ENCODE results near the gene GPANK1.
"Not testable (repeated sequence)": the region's sequence is repeated elsewhere in the genome, so short reads cannot be mapped to it uniquely, and the experiment has no call there.

GPANK1 gene

GRCh38 chr6:31664790-31665500 lies at the start of gene GPANK1:
Gene GPANK1 (minus strand): TSS chr6:31664997. CDS start chr6:31664478, 519 bp downstream.
- no peak for TF ChIP-seq CTCF (IDR thresholded peaks at IDR 0.05; ENCODE audit: borderline replicate concordance, control extremely low read depth, extremely low read depth, insufficient read depth, missing control alignments)
- in situ Hi-C loops (cut with MboI; ENCODE audit: low sequenced_read_pairs, unreplicated experiment), result no loop called here
- peak; percentile 84 for DNase-seq (ENCODE audit: low spot score)

- no peak for TF ChIP-seq CTCF (IDR thresholded peaks at IDR 0.05; ENCODE audit: borderline replicate concordance, control extremely low read depth, extremely low read depth, insufficient read depth, missing control alignments)
- no peak for DNase-seq (ENCODE audit: low spot score)
- in situ Hi-C loops (cut with MboI; ENCODE audit: low sequenced_read_pairs, unreplicated experiment), result no loop called here
Measured at GRCh38 chr6:31713991-31714684, 49.3 kb upstream of the GPANK1 start.

GRCh38 chr6:31713465-31713864 lies 48.7 kb upstream of the GPANK1 start:
- TF ChIP-seq CTCF (IDR thresholded peaks at IDR 0.05; ENCODE audit: borderline replicate concordance, control extremely low read depth, extremely low read depth, insufficient read depth, missing control alignments), result no peak
- in situ Hi-C loops (cut with MboI; ENCODE audit: low sequenced_read_pairs, unreplicated experiment), result no loop called here
- no peak for DNase-seq (ENCODE audit: low spot score)

GRCh38 chr6:31712296-31712695 lies 47.5 kb upstream of the GPANK1 start:
- DNase-seq (ENCODE audit: low spot score), result no peak
- TF ChIP-seq CTCF (IDR thresholded peaks at IDR 0.05; ENCODE audit: borderline replicate concordance, control extremely low read depth, extremely low read depth, insufficient read depth, missing control alignments), result no peak
- in situ Hi-C loops (cut with MboI; ENCODE audit: low sequenced_read_pairs, unreplicated experiment), result no loop called here

- no peak for DNase-seq (ENCODE audit: low spot score)
- in situ Hi-C loops (cut with MboI; ENCODE audit: low sequenced_read_pairs, unreplicated experiment), result no loop called here
- no peak for TF ChIP-seq CTCF (IDR thresholded peaks at IDR 0.05; ENCODE audit: borderline replicate concordance, control extremely low read depth, extremely low read depth, insufficient read depth, missing control alignments)
Measured at GRCh38 chr6:31711233-31711632, 46.4 kb upstream of the GPANK1 start.

GRCh38 chr6:31710523-31711219 lies 45.9 kb upstream of the GPANK1 start:
- in situ Hi-C loops (cut with MboI; ENCODE audit: low sequenced_read_pairs, unreplicated experiment), result no loop called here
- no peak for TF ChIP-seq CTCF (IDR thresholded peaks at IDR 0.05; ENCODE audit: borderline replicate concordance, control extremely low read depth, extremely low read depth, insufficient read depth, missing control alignments)
- DNase-seq (ENCODE audit: low spot score), result no peak

- in situ Hi-C loops (cut with MboI; ENCODE audit: low sequenced_read_pairs, unreplicated experiment); DNase-seq (ENCODE audit: low spot score): not testable (repeated sequence)
Measured at GRCh38 chr6:31709157-31709556, 44.4 kb upstream of the GPANK1 start.
